Measurements from ENCODE around the gene PRKG1. TPM values are rescaled to one million over a fixed set of nuclear protein-coding genes. Genes with fewer than 3 reads are reported as not detected.
A peak's percentile ranks its signal among the peaks of the same experiment; 100 is the strongest.

PRKG1 gene
- total and polyA plus RNA-seq, 12 donors, result 3.8 to 48.1 (median 29.9) TPM

- Histone ChIP-seq H3K36me3 (no peaks in the 10 kb centered on the region), H3K9me3 (peaks cover 0 to 7% (median 0%) of the 10 kb centered on the region in 11 donors), H3K4me3 (no peak overlapping the region), H3K4me1 (no peaks in the 10 kb centered on the region), H3K27me3 (no peaks in the 10 kb centered on the region), H3K27ac (no peak overlapping the region)
- ATAC-seq (no peak), DNase-seq (no peak)
- 93 to 94% methylated on average over 27 of the region's 27 CpGs for WGBS, 2 donors
- TF ChIP-seq, protein P1, sequence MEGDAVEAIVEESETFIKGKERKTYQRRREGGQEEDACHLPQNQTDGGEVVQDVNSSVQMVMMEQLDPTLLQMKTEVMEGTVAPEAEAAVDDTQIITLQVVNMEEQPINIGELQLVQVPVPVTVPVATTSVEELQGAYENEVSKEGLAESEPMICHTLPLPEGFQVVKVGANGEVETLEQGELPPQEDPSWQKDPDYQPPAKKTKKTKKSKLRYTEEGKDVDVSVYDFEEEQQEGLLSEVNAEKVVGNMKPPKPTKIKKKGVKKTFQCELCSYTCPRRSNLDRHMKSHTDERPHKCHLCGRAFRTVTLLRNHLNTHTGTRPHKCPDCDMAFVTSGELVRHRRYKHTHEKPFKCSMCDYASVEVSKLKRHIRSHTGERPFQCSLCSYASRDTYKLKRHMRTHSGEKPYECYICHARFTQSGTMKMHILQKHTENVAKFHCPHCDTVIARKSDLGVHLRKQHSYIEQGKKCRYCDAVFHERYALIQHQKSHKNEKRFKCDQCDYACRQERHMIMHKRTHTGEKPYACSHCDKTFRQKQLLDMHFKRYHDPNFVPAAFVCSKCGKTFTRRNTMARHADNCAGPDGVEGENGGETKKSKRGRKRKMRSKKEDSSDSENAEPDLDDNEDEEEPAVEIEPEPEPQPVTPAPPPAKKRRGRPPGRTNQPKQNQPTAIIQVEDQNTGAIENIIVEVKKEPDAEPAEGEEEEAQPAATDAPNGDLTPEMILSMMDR (IDR thresholded peaks at IDR 0.05), result no peak
- intact Hi-C loops (cut with DNase I), result no loop called here
These were observed 1272.4 kb downstream of the PRKG1 start for GRCh38 chr10:52346394-52347326.

- Histone ChIP-seq H3K4me1 (no peaks in the 10 kb centered on the region), H3K4me3 (no peak overlapping the region), H3K27me3 (no peaks in the 10 kb centered on the region), H3K9me3 (peaks cover 0 to 7% (median 0%) of the 10 kb centered on the region in 11 donors), H3K36me3 (no peaks in the 10 kb centered on the region), H3K27ac (no peak overlapping the region)
- intact Hi-C loops (cut with DNase I), result no loop called here
- TF ChIP-seq, protein P1 (IDR thresholded peaks at IDR 0.05), result no peak
- ATAC-seq (peak in 2 of 8 donors; percentile 28 to 29), DNase-seq (no peak)
- WGBS, 2 donors, result 91 to 94% methylated on average over 5 of the region's 5 CpGs
These were observed 1273.0 kb downstream of the PRKG1 start for GRCh38 chr10:52347327-52347667.

Small RNA genes within 50 kb of the gene (microRNA-seq; reads per million reads assigned to microRNA genes)
- 3.6 to 4.6 reads per million in 2 donors for gene MIR605

Other genes starting within 250 kb of the PRKG1 start
- gene A1CF, start 188.9 kb upstream of the PRKG1 start, total RNA-seq, result not detected
- gene A1CF, start 188.9 kb upstream of the PRKG1 start, polyA plus RNA-seq, result not detected